DMS114 treated with DMSO at 0.1 percent for 48 hours (cell line): Measurements from ENCODE around the gene EXOC3L1.

Source experiments
- DNase-seq: peaks from one replicate; lab custom pipeline; 2025; ENCODE audit not compliant: unreplicated experiment; lab: John Stamatoyannopoulos, UW

The EXOC3L1 gene

GRCh38 chr16:67150047-67150832 is 39.7 kb downstream of the EXOC3L1 start:
- DNase-seq = peak; percentile 72

- no peak for DNase-seq
These were observed 40.5 kb downstream of the EXOC3L1 start for GRCh38 chr16:67149276-67150046.

DNA sequence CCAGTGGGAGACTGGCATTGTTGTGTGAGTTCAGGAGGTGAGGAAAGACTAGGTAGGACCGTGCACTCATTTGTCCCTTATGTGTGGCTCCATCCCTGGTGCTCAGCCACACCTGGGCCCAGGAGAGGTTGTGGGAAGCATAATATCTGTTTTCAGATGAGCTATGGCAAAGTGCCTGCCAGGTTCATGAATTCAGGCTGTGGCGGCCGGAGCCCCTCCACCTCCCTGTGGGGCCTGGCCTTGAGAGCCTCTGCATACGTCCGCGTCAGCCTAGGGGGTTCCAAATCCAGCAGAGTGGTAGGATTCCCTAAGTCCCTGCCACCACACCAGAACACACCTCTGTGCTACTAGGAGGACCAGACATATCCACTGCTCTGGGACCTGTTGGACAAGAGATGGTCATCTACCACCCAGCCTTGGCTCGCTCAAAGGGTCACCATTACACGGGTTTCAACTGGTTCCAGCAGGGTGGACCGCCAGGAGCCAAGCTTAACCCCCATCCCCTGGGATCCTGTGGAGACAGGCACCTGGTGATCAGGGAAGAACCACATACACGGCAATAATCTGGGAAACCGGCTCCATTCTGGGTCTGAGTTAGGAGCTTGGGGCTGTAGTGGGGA is 41.2 kb downstream of the EXOC3L1 start:
- DNase-seq = no peak

DNA sequence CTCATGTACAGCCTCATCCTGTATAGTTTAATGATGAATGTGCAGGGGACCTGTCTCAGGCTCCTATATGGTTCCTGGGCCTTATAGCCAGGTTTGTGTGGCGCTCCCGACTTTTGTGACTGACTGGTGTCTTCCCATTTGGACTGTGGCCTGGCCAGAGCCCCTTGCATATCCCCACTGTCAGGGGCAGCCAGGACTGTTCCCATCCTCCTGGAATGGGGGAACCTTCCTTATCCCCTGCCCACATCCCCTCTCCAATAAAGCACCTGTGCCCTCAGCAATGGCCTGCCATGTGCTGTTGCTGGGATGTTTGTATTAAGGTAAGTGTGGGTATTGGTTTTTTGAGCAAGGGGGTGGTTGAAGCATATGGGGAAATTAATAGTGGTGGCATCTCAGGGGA is 41.7 kb downstream of the EXOC3L1 start:
- no peak for DNase-seq

DNA sequence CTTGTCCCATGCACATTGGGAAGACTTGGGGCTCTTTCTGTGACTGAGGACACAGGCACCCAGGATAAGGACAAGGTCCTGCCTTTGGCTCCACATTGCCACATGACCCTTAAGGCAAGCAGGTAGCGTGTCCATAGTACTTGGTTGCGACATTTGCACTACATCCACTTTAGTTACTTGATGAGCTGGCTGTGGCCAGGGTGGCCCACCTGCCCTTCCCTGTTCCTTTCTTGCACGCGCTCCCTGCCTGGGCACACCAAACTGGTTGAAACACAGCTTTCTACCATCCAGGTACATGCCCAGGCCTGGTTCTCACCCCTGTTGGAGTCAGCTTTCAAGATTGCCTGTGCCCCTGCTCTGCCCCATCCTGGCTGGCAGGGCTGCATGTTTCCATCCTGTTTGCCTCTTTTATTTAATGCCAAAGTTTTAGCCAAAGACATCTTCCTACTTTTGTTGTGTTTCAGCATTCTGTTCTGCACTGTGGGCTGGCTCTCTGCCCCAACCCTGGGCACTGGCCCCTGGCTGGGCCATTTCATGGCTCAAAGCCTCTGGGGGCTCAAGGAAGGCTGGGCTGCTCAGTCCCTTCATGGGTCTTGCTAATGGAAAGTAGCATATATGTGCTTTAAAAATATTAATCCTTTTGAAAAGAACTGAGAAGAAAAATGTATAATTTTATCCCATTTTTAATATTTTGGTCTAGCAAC is 42.3 kb downstream of the EXOC3L1 start:
- no peak for DNase-seq

DNA sequence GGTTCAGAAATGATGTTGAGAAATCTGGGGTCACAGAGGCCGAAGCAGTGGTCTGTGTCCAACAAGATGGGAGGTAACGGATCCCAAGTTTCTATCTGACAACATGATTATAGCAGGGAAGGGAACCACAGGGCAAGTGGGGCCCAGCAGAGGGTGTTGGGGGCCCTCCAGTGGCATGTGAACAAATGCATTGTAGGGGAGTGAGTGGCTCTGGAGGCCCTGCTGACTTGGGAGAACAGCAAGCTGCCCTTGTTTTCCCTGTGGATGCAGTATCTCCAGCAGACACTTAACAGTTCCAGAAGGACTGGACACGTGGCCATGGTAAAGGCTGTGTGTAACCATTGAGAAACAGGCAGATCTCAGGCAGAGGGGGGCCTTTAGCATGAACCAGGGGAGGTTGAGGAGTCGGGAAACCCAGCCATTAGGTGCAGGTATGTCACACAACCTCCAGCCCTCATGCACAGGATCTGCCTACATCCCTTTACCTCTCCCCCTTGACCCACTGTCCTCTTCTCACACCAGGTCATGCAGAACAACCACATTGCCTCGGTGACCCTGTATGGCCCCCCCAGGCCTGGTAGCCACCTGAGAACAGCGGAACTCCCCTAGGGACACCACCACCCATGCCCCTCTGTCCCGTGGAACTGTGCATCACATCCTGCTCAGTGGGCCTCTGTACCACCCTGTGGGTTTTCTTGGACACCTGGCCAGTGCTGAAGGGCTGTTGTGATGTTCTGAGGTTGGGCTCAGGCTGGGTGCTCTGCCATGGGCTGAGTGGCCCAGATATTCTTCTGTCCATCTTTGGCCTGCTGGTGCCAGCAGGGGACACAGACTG is 43.2 kb downstream of the EXOC3L1 start:
- DNase-seq = no peak

GRCh38 chr16:67145746-67146145 is 44.2 kb downstream of the EXOC3L1 start:
- no peak for DNase-seq

DNA sequence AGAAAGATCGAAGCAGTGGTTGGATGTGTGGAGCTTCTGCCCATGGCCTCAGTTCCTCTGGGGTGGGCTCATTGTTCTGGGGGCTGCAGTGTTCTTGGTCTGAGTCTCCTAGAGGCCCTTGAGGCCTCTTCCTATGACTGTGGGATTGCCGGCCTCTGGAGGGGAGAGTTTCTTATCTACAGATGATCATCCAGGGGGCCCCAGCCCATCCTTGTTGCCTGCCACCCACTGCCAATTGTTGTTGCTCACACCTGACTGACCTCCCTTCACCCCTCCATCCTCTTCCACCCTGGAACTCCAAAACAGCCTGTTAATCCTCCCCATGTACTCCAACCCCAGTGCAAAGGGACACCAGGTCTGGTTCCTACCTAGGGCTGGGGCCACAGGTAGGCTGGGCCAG is 45.0 kb downstream of the EXOC3L1 start:
- no peak for DNase-seq

- DNase-seq = no peak
These were observed 47.6 kb downstream of the EXOC3L1 start for GRCh38 chr16:67142342-67142741.

GRCh38 chr16:67141391-67141790 is 48.5 kb downstream of the EXOC3L1 start:
- no peak for DNase-seq

- no peak for DNase-seq
These were observed 52.3 kb downstream of the EXOC3L1 start for GRCh38 chr16:67137605-67138004.
